Diencephalon (tissue), 1 donor: ENCODE results near the gene WFS1. TPM values are rescaled to one million over a fixed set of nuclear protein-coding genes. Genes with fewer than 3 reads are reported as not detected.

ENCODE experiments used
- total RNA-seq: library from RNA; depleted of rRNA; stranded (reverse); fragments of >200 nt; gene quantifications from one replicate; pipeline ENCODE4 v1.2.3, GENCODE V29; 2014

Gene WFS1
- 12.7 TPM for total RNA-seq

GRCh38 chr4:6269616-6270511, at the start of gene WFS1:
Gene WFS1, plus strand, starts transcription at chr4:6269850. Its CDS starts 7,606 bp downstream, at chr4:6277456.

Other genes with a start within 250 kb of the WFS1 start
- 26.8 TPM for gene JAKMIP1, start 69.3 kb upstream of the WFS1 start, total RNA-seq
- 111 TPM for gene PPP2R2C, start 202.8 kb downstream of the WFS1 start, total RNA-seq